Kidney capillary endothelial cell (primary cell): ENCODE results near the gene MTREX.
A peak's percentile ranks its signal among the peaks of the same experiment; 100 is the strongest.

Experiments used
- DNase-seq: peaks from one replicate; pipeline ENCODE4 v3.0.0-alpha.2; 2018; ENCODE audit warnings: low spot score

The MTREX gene

GRCh38 chr5:55429221-55429612 is 121.4 kb downstream of the MTREX start:
- no peak for DNase-seq

- DNase-seq = no peak
These were observed 121.9 kb downstream of the MTREX start for GRCh38 chr5:55429613-55430253.

GRCh38 chr5:55432549-55432948 is 124.8 kb downstream of the MTREX start:
- no peak for DNase-seq

- DNase-seq = no peak
These were observed 129.7 kb downstream of the MTREX start for GRCh38 chr5:55437452-55437851.

- DNase-seq = no peak
These were observed 130.0 kb downstream of the MTREX start for GRCh38 chr5:55437859-55438206.

GRCh38 chr5:55438998-55439397 is 131.2 kb downstream of the MTREX start:
- no peak for DNase-seq

GRCh38 chr5:55440188-55440646 is 132.4 kb downstream of the MTREX start:
- no peak for DNase-seq

- no peak for DNase-seq
These were observed 133.4 kb downstream of the MTREX start for GRCh38 chr5:55441107-55441771.

- no peak for DNase-seq
These were observed 134.2 kb downstream of the MTREX start for GRCh38 chr5:55441954-55442353.

GRCh38 chr5:55445791-55446190 is 138.0 kb downstream of the MTREX start:
- DNase-seq = no peak

- no peak for DNase-seq
These were observed 139.0 kb downstream of the MTREX start for GRCh38 chr5:55446640-55447351.

GRCh38 chr5:55450050-55450765 is 142.4 kb downstream of the MTREX start:
- DNase-seq = no peak

GRCh38 chr5:55451976-55452375 is 144.2 kb downstream of the MTREX start:
- no peak for DNase-seq

GRCh38 chr5:55453211-55453610 is 145.4 kb downstream of the MTREX start:
- no peak for DNase-seq

GRCh38 chr5:55454282-55454681 is 146.5 kb downstream of the MTREX start:
- peak; percentile 18 for DNase-seq

- DNase-seq = no peak
These were observed 148.6 kb downstream of the MTREX start for GRCh38 chr5:55456216-55456895.

GRCh38 chr5:55459572-55459971 is 151.8 kb downstream of the MTREX start:
- no peak for DNase-seq

- DNase-seq = no peak
These were observed 155.8 kb downstream of the MTREX start for GRCh38 chr5:55463613-55464012.

GRCh38 chr5:55467862-55468551 is 160.2 kb downstream of the MTREX start:
- no peak for DNase-seq

GRCh38 chr5:55469839-55470238 is 162.1 kb downstream of the MTREX start:
- no peak for DNase-seq

GRCh38 chr5:55470282-55470681 is 162.5 kb downstream of the MTREX start:
- no peak for DNase-seq
